Measurements from ENCODE around the gene RPA3.

GRCh38 chr7:7662527-7662926 is 55.9 kb downstream of the RPA3 start:
- no peak for TF ChIP-seq KLF9 (CRISPR knock-in tag; IDR thresholded peaks at IDR 0.05; ENCODE audit: low read depth)
- no peak for TF ChIP-seq TSC22D2 (CRISPR knock-in tag; IDR thresholded peaks at IDR 0.05; ENCODE audit: borderline replicate concordance)
- no peak for TF ChIP-seq STAT6 (CRISPR knock-in tag; IDR thresholded peaks at IDR 0.05; ENCODE audit: borderline replicate concordance)
- TF ChIP-seq REST (IDR thresholded peaks at IDR 0.05; ENCODE audit: borderline replicate concordance in 1 of 2, low read depth in 1 of 2, low read length in 2 of 2) = no peak
- TF ChIP-seq POLR2A (IDR thresholded peaks at IDR 0.05; ENCODE audit: insufficient read depth in 1 of 2, low read depth in 2 of 2, low read length in 2 of 2) = no peak
- TF ChIP-seq ATF3 (CRISPR knock-in tag; IDR thresholded peaks at IDR 0.05) = no peak

Measured in HepG2 (cell line).